RWPE1 (cell line): ENCODE measurements around the gene PPM1B.

Experiments used
- CTCF ChIA-PET: fragments of 350-600 bp; sonication (Branson Sonifier 250); formaldehyde crosslinking; extraction: SDS; loops from one replicate; lab custom pipeline; 2021; lab: Yijun Ruan, JAX
- POLR2A ChIA-PET: fragments of 400-600 bp; formaldehyde crosslinking; extraction: SDS; loops from one replicate; lab custom pipeline; 2020; ENCODE audit warnings: antibody characterized with exemption; ENCODE audit not compliant: low non-redundant PET; lab: Yijun Ruan, JAX
- DNase-seq: peaks from one replicate; pipeline ENCODE4 v3.0.0; 2012; ENCODE audit warnings: low spot score
- H3K27ac ChIP-seq: fragments of 450-650 bp; 2 replicates; pipeline ENCODE4 v1.5.1; 2017
- TF ChIP-seq, protein P1 (sequence below): fragments of 450-650 bp; conservative IDR thresholded peaks from 2 replicates; pipeline ENCODE4 v1.5.1; 2017; ENCODE audit warnings: low read depth, mild to moderate bottlenecking

PPM1B gene

DNA sequence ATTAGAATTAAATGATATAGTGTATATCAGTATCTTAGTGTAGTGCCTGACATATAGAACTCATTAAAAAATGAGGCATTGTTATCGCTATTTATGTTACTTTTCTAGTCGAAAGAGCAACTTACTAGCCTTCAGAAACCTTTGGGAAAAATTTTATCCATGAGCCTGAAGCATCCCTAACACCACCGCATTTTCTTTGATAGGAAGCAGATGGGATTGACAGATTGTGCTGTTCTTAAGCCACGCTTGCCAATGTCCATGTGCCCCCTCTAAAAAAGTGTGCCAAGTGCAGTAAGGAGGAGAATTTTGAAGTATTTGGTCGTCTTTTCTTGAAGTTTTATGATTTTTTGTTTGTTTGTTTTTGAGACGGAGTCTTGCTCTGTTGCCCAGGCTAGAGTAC, 29.1 kb downstream of the PPM1B start:
- ChIA-PET CTCF (no interaction called here), POLR2A (no interaction called here)
- H3K27ac ChIP-seq, result no peak overlapping the region
- no peak for DNase-seq
- TF ChIP-seq, protein P1, sequence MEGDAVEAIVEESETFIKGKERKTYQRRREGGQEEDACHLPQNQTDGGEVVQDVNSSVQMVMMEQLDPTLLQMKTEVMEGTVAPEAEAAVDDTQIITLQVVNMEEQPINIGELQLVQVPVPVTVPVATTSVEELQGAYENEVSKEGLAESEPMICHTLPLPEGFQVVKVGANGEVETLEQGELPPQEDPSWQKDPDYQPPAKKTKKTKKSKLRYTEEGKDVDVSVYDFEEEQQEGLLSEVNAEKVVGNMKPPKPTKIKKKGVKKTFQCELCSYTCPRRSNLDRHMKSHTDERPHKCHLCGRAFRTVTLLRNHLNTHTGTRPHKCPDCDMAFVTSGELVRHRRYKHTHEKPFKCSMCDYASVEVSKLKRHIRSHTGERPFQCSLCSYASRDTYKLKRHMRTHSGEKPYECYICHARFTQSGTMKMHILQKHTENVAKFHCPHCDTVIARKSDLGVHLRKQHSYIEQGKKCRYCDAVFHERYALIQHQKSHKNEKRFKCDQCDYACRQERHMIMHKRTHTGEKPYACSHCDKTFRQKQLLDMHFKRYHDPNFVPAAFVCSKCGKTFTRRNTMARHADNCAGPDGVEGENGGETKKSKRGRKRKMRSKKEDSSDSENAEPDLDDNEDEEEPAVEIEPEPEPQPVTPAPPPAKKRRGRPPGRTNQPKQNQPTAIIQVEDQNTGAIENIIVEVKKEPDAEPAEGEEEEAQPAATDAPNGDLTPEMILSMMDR, result no peak

DNA sequence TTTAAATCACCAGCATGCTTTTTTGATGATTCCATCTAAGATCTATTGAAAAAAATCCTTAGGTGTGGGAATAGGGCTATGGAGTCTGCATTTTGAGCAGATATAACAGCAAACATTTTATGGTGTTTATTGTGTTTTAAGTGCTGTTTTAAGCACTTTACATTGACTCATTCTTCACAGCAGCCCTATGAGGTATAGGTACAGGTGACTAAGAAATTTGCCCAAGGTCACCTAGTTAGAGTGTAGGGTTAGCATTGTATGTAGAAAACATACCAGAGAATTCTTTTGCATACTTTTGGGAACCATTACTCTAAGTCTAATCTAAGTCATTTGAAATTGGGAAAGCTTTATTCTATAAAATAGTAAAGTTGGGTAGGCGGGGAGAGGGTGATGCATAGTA, 31.3 kb downstream of the PPM1B start:
- DNase-seq, result no peak
- TF ChIP-seq, protein P1, result no peak
- H3K27ac ChIP-seq, result no peak overlapping the region
- POLR2A ChIA-PET, result no interaction called here
- CTCF ChIA-PET, result no interaction called here

DNA sequence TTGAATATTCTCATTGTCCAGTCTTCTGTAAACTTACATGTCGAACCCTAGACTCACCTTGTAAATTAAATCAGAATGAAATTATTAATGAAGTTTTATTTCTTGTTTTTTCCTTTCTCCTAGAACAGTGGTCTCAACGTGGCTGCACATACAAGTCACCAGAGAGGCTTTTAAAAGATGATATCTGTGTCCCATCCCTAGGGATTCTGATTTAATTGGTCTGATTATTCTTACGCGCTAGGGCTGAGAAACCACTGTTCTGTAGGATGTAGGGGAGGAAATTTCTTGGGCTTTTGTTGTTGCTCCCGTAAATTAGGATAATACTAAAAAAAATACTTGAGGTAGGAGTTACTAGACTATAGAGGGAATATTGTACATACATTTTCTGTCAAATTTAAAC, 32.1 kb downstream of the PPM1B start:
- no peak overlapping the region for H3K27ac ChIP-seq
- DNase-seq, result no peak
- POLR2A ChIA-PET, result no interaction called here
- CTCF ChIA-PET, result no interaction called here
- TF ChIP-seq, protein P1, result no peak

DNA sequence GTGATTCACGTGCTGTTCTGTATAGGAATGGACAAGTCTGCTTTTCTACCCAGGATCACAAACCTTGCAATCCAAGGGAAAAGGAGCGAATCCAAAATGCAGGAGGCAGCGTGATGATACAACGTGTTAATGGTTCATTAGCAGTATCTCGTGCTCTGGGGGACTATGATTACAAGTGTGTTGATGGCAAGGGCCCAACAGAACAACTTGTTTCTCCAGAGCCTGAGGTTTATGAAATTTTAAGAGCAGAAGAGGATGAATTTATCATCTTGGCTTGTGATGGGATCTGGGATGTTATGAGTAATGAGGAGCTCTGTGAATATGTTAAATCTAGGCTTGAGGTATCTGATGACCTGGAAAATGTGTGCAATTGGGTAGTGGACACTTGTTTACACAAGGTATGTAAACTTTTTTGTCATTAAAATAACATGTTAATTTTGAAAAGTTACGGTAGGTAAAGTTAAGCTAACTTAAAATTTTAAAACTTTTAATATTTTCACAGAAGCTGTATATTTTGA, 33.0 kb downstream of the PPM1B start:
- no peak for DNase-seq
- H3K27ac ChIP-seq, result no peak overlapping the region
- ChIA-PET CTCF (interaction anchor here (0.6 kb wide), 1 partner anchor 61 kb away, joined by 6 read pairs; no protein-coding TSS in a partner anchor), POLR2A (no interaction called here)
- TF ChIP-seq, protein P1, result no peak

DNA sequence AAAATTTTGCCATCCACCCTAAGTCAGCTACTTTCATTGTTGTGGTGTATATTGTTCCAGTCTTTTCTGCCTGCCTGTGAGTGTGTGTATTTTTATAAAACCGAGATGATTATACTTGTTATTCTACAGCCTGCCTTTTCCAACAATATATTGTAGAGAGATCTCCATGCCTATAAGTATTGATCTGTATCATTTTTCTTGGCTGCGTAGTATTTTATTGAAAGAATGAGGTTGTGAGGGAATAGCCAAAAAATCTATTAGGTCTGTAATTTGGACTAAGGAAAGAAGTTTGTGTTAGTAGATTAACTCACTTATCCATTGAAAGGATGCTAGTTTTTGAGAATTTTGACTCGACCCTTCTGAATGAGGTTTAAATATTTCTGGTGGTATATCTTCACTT, 34.9 kb downstream of the PPM1B start:
- POLR2A ChIA-PET, result no interaction called here
- no peak for DNase-seq
- H3K27ac ChIP-seq, result no peak overlapping the region
- CTCF ChIA-PET, result interaction anchor here (0.6 to 0.7 kb wide), 2 partner anchors 31 to 109 kb away, joined by 3 to 4 read pairs; no protein-coding TSS in a partner anchor
- TF ChIP-seq, protein P1, result no peak

DNA sequence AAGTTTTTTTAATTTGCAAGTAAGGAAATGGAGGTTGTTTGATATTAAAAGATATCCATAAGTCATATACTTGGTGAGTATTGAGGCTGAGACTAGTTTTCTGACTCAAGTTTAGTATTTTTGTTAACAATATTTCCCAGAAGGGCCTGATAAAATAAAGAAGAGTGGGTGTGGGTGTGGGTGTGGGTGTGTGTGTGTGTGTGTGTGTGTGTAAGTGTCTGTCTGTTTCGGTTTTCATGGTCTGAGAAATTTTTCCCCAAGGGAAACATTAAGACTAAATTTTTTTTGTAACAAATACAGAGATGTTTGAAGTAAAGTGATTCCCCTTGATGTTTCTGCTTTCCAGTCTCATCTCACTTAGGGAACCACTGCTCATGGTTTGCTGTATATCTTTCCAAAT, 36.5 kb downstream of the PPM1B start:
- no peak for DNase-seq
- TF ChIP-seq, protein P1, result no peak
- POLR2A ChIA-PET, result no interaction called here
- CTCF ChIA-PET, result no interaction called here
- H3K27ac ChIP-seq, result no peak overlapping the region
